Caco-2 (cell line): ENCODE results near the gene TIAM1. TPM values are rescaled to one million over a fixed set of nuclear protein-coding genes. Genes with fewer than 3 reads are reported as not detected.

Experiments used
- BruUV-seq: library from RNA; stranded (reverse); fragments of 400-500 nt; replicated peaks from 2 replicates; lab custom pipeline; 2021; lab: Mats Ljungman, UMichigan
- CTCF ChIA-PET: fragments of 300-600 bp; sonication (Branson Sonifier 250); formaldehyde crosslinking; loops from one replicate; lab custom pipeline; 2022; ENCODE audit warnings: antibody characterized with exemption; lab: Charles Lee
- POLR2A ChIA-PET: fragments of 300-600 bp; sonication (Branson Sonifier 250); formaldehyde crosslinking; loops from one replicate; lab custom pipeline; 2022; ENCODE audit warnings: antibody characterized with exemption; lab: Charles Lee
- DNase-seq, 2 experiments: peaks; one replicate each; pipeline versions ENCODE4 v3.0.0 to v3.0.0-alpha.2; 2020 to 2022
- H3K27me3 ChIP-seq: replicated peaks from 2 replicates; pipeline ENCODE4 v1.6.0; 2011; ENCODE audit warnings: low read length; ENCODE audit not compliant: control insufficient read depth, insufficient read depth
- H3K36me3 ChIP-seq: 2 replicates; pipeline ENCODE4 v1.5.1; 2011; ENCODE audit warnings: low read length; ENCODE audit not compliant: control insufficient read depth, insufficient read depth
- H3K4me1 ChIP-seq: fragments of 250-450 bp; sonication (Bioruptor Pico); 2 replicates; pipeline ENCODE4 v1.5.1; 2020; ENCODE audit warnings: mild to moderate bottlenecking
- H3K4me3 ChIP-seq: 2 replicates; pipeline ENCODE4 v1.5.1; 2011; ENCODE audit warnings: low read depth, mild to moderate bottlenecking, control low read depth, low read length
- H3K9me3 ChIP-seq: fragments of 250-450 bp; sonication (Bioruptor Pico); 2 replicates; pipeline ENCODE4 v1.5.1; 2020; ENCODE audit warnings: mild to moderate bottlenecking, moderate library complexity
- H3K27ac Mint-ChIP-seq: one replicate; pipeline ENCODE4 v1.8.0; 2022; ENCODE audit warnings: mixed read lengths; ENCODE audit not compliant: unreplicated experiment
- H3K27me3 Mint-ChIP-seq: one replicate; pipeline ENCODE4 v1.8.0; 2022; ENCODE audit warnings: mixed read lengths; ENCODE audit not compliant: insufficient read depth, unreplicated experiment
- H3K36me3 Mint-ChIP-seq: one replicate; pipeline ENCODE4 v1.8.0; 2022; ENCODE audit warnings: mild to moderate bottlenecking, mixed read lengths; ENCODE audit not compliant: insufficient read depth, unreplicated experiment
- H3K4me1 Mint-ChIP-seq: one replicate; pipeline ENCODE4 v1.8.0; 2022; ENCODE audit warnings: low read depth, mixed read lengths; ENCODE audit not compliant: unreplicated experiment
- H3K4me3 Mint-ChIP-seq: one replicate; pipeline ENCODE4 v1.8.0; 2022; ENCODE audit warnings: mild to moderate bottlenecking, moderate library complexity, mixed read lengths; ENCODE audit not compliant: unreplicated experiment
- H3K9me3 Mint-ChIP-seq: one replicate; pipeline ENCODE4 v1.8.0; 2022; ENCODE audit warnings: mixed read lengths; ENCODE audit not compliant: unreplicated experiment
- intact Hi-C: fragments of 100-400 bp; cut with micrococcal nuclease; formaldehyde crosslinking; loops from one replicate; pipeline ENCODE4 v1.10.0; 2022; ENCODE audit not compliant: unreplicated experiment
- total RNA-seq: library from RNA; stranded (reverse); gene quantifications from 2 replicates; pipeline ENCODE4 v1.2.3, GENCODE V29; 2022
- TF ChIP-seq, protein P1 (sequence below), 2 experiments: fragments of 200-600 bp in 1 of 2; IDR thresholded peaks; 1 replicate in 1 of 2; 2 replicates in 1 of 2; pipeline versions ENCODE4 v1.5.1 to v1.8.0; 2011 to 2022; ENCODE audit warnings: antibody characterized with exemption in 1 of 2, control low read depth in 1 of 2, inconsistent platforms in 1 of 2, low read depth in 1 of 2, low read length in 1 of 2, mild to moderate bottlenecking in 1 of 2, moderate library complexity in 1 of 2; ENCODE audit not compliant: insufficient read depth in 1 of 2, severe bottlenecking in 1 of 2, unreplicated experiment in 1 of 2

TIAM1 gene
- total RNA-seq, 1 experiment from 2014 or later = 5.2 TPM

DNA sequence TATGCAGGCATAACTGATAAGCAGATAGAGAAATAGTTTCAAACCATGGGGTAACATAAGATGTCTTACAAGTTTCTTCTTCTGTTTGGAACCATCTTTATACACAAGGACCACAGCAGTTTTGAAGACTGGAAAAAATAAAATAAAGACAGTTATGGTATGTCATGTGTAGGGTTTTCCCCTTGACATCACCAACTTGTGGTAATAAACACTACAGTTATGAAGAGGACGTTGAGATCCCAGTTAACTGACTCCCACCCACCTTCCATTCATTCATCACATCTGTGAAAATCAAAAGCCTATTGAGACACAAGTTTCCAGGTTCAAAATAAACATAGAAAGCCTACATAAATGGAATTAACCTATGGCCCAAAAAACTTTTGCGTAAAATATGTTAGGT, 213.2 kb downstream of the TIAM1 start:
- H3K27me3 ChIP-seq = no peaks in the 10 kb centered on the region
- BruUV-seq = no TSS peak
- intact Hi-C loops = no loop called here
- H3K4me1 ChIP-seq = no peaks in the 10 kb centered on the region
- Mint-ChIP-seq H3K36me3 (peaks cover 3% of the 10 kb centered on the region), H3K4me3 (no peak overlapping the region), H3K4me1 (no peaks in the 10 kb centered on the region), H3K9me3 (no peaks in the 10 kb centered on the region), H3K27me3 (no peaks in the 10 kb centered on the region), H3K27ac (no peak overlapping the region)
- no peaks in the 10 kb centered on the region for H3K36me3 ChIP-seq
- TF ChIP-seq, protein P1, sequence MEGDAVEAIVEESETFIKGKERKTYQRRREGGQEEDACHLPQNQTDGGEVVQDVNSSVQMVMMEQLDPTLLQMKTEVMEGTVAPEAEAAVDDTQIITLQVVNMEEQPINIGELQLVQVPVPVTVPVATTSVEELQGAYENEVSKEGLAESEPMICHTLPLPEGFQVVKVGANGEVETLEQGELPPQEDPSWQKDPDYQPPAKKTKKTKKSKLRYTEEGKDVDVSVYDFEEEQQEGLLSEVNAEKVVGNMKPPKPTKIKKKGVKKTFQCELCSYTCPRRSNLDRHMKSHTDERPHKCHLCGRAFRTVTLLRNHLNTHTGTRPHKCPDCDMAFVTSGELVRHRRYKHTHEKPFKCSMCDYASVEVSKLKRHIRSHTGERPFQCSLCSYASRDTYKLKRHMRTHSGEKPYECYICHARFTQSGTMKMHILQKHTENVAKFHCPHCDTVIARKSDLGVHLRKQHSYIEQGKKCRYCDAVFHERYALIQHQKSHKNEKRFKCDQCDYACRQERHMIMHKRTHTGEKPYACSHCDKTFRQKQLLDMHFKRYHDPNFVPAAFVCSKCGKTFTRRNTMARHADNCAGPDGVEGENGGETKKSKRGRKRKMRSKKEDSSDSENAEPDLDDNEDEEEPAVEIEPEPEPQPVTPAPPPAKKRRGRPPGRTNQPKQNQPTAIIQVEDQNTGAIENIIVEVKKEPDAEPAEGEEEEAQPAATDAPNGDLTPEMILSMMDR (IDR thresholded peaks at IDR 0.05; ENCODE audit: insufficient read depth in 1 of 2, low read depth in 1 of 2, low read length in 1 of 2, severe bottlenecking in 1 of 2, unreplicated experiment in 1 of 2) = no peak
- ChIA-PET POLR2A (no interaction called here), CTCF (no interaction called here)
- H3K4me3 ChIP-seq = no peak overlapping the region
- no peaks in the 10 kb centered on the region for H3K9me3 ChIP-seq
- no peak for DNase-seq

DNA sequence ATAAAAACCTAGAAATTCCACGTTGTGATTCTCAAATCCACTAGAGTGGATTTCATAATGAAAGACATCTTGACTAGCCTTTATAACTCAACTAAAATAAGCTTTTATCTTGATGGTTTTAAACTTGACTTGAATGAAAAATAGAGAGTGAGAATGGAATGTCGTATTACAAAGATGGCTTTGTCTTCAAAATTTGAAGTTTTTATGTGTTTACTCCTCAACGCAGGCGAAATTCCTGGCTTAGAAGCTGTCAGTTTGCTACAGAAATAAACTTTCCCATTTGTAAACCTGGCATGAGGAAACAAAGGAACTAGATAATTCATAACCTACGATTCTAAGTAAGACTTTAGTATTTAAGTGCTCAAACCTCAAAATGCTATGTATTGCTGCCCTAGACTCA, 215.8 kb downstream of the TIAM1 start:
- H3K9me3 ChIP-seq = no peaks in the 10 kb centered on the region
- BruUV-seq = no TSS peak
- no peaks in the 10 kb centered on the region for H3K36me3 ChIP-seq
- ChIA-PET POLR2A (no interaction called here), CTCF (no interaction called here)
- TF ChIP-seq, protein P1 (IDR thresholded peaks at IDR 0.05; ENCODE audit: insufficient read depth in 1 of 2, low read depth in 1 of 2, low read length in 1 of 2, severe bottlenecking in 1 of 2, unreplicated experiment in 1 of 2) = no peak
- Mint-ChIP-seq H3K9me3 (no peaks in the 10 kb centered on the region), H3K4me3 (no peak overlapping the region), H3K27me3 (no peaks in the 10 kb centered on the region), H3K27ac (no peak overlapping the region), H3K4me1 (no peaks in the 10 kb centered on the region), H3K36me3 (no peaks in the 10 kb centered on the region)
- intact Hi-C loops = no loop called here
- H3K4me1 ChIP-seq = no peaks in the 10 kb centered on the region
- H3K4me3 ChIP-seq = no peak overlapping the region
- H3K27me3 ChIP-seq = no peaks in the 10 kb centered on the region
- no peak for DNase-seq

DNA sequence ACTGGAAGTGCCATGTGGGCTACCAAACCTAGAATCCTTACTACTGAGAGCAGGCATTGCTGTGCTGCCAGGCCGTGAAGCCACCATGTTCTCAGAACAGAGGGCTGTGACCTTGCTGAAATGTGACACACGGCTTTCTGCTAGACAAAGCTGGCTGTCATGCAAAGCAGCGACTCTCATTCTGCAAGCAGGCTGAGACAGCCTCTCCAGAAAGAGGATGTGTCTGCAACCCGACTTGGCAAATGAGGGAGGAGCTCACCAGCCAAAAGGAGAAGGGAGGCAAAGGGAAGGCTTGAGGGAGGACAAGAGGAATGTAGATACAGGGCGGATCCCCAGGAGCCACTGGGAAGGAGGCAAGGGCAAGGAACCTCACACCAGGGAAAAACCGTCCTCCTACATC, 220.1 kb downstream of the TIAM1 start:
- TF ChIP-seq, protein P1 (IDR thresholded peaks at IDR 0.05; ENCODE audit: insufficient read depth in 1 of 2, low read depth in 1 of 2, low read length in 1 of 2, severe bottlenecking in 1 of 2, unreplicated experiment in 1 of 2) = no peak
- no peaks in the 10 kb centered on the region for H3K9me3 ChIP-seq
- H3K36me3 ChIP-seq = no peaks in the 10 kb centered on the region
- intact Hi-C loops = no loop called here
- Mint-ChIP-seq H3K27ac (no peak overlapping the region), H3K4me3 (no peak overlapping the region), H3K36me3 (no peaks in the 10 kb centered on the region), H3K4me1 (no peaks in the 10 kb centered on the region), H3K27me3 (no peaks in the 10 kb centered on the region), H3K9me3 (no peaks in the 10 kb centered on the region)
- no peaks in the 10 kb centered on the region for H3K4me1 ChIP-seq
- CTCF ChIA-PET = no interaction called here
- no peaks in the 10 kb centered on the region for H3K27me3 ChIP-seq
- DNase-seq = no peak
- POLR2A ChIA-PET = no interaction called here
- H3K4me3 ChIP-seq = no peak overlapping the region
- BruUV-seq = no TSS peak
